ENCODE data around the gene A2M.

GRCh38 chr12:9030776-9031175, 84.9 kb downstream of the A2M start:
- TF ChIP-seq ZNF274 (IDR thresholded peaks at IDR 0.05; ENCODE audit: borderline replicate concordance, low read depth, low read length) (no peak), MEIS2 (IDR thresholded peaks at IDR 0.05; ENCODE audit: partially characterized antibody) (no peak), ZNF589 (CRISPR knock-in tag; IDR thresholded peaks at IDR 0.05; ENCODE audit: low read depth) (no peak), JUNB (CRISPR knock-in tag; conservative IDR thresholded peaks at IDR 0.05) (no peak), POLR2A (conservative IDR thresholded peaks at IDR 0.05) (no peak), NFE2 (IDR thresholded peaks at IDR 0.05; ENCODE audit: low read depth) (no peak), SNIP1 (IDR thresholded peaks at IDR 0.05; ENCODE audit: low read depth) (no peak)

Measured in K562 (cell line).